ENCODE measurements around the gene ZFP36L1.

Gene ZFP36L1

GRCh38 chr14:68794851-68795596 is 2.2 kb upstream of the ZFP36L1 start:
- DNase-seq = no peak

- DNase-seq = no peak
Observed at GRCh38 chr14:68794130-68794850, 1.4 kb upstream of the ZFP36L1 start.

GRCh38 chr14:68793734-68794129 is 865 bp upstream of the ZFP36L1 start:
- DNase-seq = no peak

GRCh38 chr14:68792678-68792978 is 239 bp downstream of the ZFP36L1 start:
- DNase-seq = no peak

- DNase-seq = no peak
Observed at GRCh38 chr14:68791902-68792677, 777 bp downstream of the ZFP36L1 start.

- DNase-seq = no peak
Observed at GRCh38 chr14:68791078-68791901, 1.6 kb downstream of the ZFP36L1 start.

- DNase-seq = no peak
Observed at GRCh38 chr14:68790644-68791077, 2.2 kb downstream of the ZFP36L1 start.

GRCh38 chr14:68789821-68790643 is 2.8 kb downstream of the ZFP36L1 start:
- DNase-seq = no peak

GRCh38 chr14:68788996-68789820 is 3.7 kb downstream of the ZFP36L1 start:
- DNase-seq = no peak

GRCh38 chr14:68788275-68788995 is 4.4 kb downstream of the ZFP36L1 start:
- DNase-seq = no peak

GRCh38 chr14:68787092-68787992 is 5.5 kb downstream of the ZFP36L1 start:
- DNase-seq = no peak

- no peak for DNase-seq
Observed at GRCh38 chr14:68786491-68787091, 6.3 kb downstream of the ZFP36L1 start.

GRCh38 chr14:68785534-68786490 is 7.1 kb downstream of the ZFP36L1 start:
- no peak for DNase-seq

- DNase-seq = no peak
Observed at GRCh38 chr14:68784978-68785533, 7.8 kb downstream of the ZFP36L1 start.

- no peak for DNase-seq
Observed at GRCh38 chr14:68784226-68784910, 8.5 kb downstream of the ZFP36L1 start.

GRCh38 chr14:68783408-68784225 is 9.2 kb downstream of the ZFP36L1 start:
- no peak for DNase-seq
